AG09319 (cell line): ENCODE results near the gene PSMB10.
A peak's percentile ranks its signal among the peaks of the same experiment; 100 is the strongest.

Experiments
- DNase-seq: peaks from one replicate; pipeline ENCODE4 v3.0.0-alpha.2; 2010; ENCODE audit warnings: low read depth; ENCODE audit errors: extremely low read depth
- CTCF ChIP-seq: IDR thresholded peaks from 2 replicates; pipeline ENCODE4 v1.5.1; 2011; ENCODE audit warnings: low read depth, mild to moderate bottlenecking, inconsistent platforms, low read length, moderate library complexity

PSMB10 gene

GRCh38 chr16:67892899-67893742, 43.5 kb downstream of the PSMB10 start, which contains the start of gene PSKH1:
TSS of gene PSKH1 (plus strand) at chr16:67893254. CDS start at chr16:67908750, 15,496 bp downstream.
- TF ChIP-seq CTCF: no peak
- peak; percentile 75 for DNase-seq

- no peak for TF ChIP-seq CTCF
- no peak for DNase-seq
Measured at GRCh38 chr16:67892375-67892774, 44.3 kb downstream of the PSMB10 start.

- DNase-seq: no peak
- TF ChIP-seq CTCF: no peak
Measured at GRCh38 chr16:67888331-67888730, 48.3 kb downstream of the PSMB10 start.

GRCh38 chr16:67886387-67886786, 50.3 kb downstream of the PSMB10 start:
- no peak for DNase-seq
- TF ChIP-seq CTCF: no peak

- DNase-seq: no peak
- TF ChIP-seq CTCF: no peak
Measured at GRCh38 chr16:67885976-67886375, 50.7 kb downstream of the PSMB10 start.

- TF ChIP-seq CTCF: no peak
- no peak for DNase-seq
Measured at GRCh38 chr16:67885545-67885944, 51.1 kb downstream of the PSMB10 start.

GRCh38 chr16:67884684-67885083, 52.0 kb downstream of the PSMB10 start, which contains the start of gene NRN1L:
TSS of gene NRN1L (plus strand) at chr16:67884885. CDS start at chr16:67884904, 19 bp downstream.
- peak; percentile 79 for DNase-seq

More at GRCh38 chr16:67884684-67885083, 52.0 kb downstream of the PSMB10 start, which contains the start of gene NRN1L:
- TF ChIP-seq CTCF: no peak
